Effector CD8-positive, alpha-beta T cell (primary cell): ENCODE results near the gene FAM78B.

ENCODE experiments used
- DNase-seq: peaks from one replicate; lab custom pipeline; 2025; lab: John Stamatoyannopoulos, UW

Gene FAM78B

DNA sequence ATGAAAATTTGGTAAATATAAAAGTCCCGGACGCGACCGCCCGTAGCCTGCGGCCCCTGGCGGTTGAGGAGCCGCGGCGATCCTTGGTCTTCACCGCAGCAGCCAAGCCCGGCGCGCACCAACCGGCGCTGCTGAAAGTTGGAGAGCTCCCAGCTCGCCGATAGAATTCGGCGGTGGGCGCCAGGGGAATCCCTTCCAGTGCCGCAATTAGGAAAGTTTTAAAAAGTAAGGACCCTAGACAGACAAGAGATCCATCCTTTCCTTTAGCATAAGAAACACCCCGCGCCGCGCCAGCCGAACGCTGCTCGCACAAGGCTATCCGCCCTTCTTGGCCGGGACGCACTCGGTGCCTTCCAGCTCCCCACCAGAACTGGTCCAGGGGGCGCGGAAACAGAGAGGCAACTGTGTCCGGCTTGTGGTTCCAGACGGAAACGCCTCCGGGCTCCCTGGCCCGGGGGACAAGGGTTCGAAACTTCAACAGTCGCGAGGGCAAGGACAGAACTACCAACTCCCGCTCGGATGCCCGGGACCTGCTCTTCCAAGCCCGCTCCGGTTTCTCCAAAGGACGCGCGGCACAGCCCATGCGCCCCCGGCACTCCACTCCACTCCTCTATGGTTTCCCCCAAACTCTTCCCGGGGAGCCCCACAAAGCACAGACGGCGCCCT is 1.7 kb downstream of the FAM78B start:
- no peak for DNase-seq

- DNase-seq, result no peak
These were observed 2.2 kb downstream of the FAM78B start for GRCh38 chr1:166164646-166164994.

DNA sequence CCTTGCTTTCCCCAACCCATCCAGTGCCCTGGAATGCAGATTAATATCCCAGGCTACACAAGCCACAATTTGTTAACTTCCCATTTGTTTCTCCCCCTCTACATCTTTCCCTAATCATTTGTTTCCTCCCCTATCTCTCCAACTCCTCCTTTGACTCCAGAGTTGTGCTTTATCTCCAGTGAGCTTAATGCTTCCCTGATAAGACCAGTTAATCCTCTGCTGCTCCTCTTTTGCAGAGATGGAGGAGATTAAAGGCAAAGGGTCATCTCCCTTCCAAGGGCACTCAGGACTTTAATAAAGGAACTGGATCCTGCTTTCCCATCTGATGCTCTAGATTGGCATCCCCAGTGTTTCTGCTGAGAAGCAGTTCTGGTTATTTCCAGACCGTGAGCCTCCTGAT is 7.1 kb downstream of the FAM78B start:
- no peak for DNase-seq

DNA sequence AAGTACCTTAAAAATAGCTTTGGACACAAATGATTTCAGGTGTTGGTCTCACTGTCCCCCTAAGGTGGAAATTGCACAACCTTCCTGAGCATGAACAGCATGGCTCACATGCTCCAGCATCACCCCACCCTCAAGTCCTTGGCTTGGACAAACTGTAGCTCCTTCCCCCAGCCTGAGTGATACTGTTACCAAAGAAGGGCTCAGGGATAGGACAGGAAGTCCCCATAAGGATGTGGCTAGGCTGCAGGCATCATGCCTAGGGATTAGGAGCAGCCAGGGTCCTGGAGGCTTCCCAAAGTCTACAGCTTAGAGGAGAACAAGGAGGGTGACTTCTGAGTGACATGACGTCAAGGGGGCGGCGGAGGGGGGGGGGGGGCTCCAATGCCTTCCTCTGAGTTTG is 10.1 kb downstream of the FAM78B start:
- DNase-seq, result no peak

DNA sequence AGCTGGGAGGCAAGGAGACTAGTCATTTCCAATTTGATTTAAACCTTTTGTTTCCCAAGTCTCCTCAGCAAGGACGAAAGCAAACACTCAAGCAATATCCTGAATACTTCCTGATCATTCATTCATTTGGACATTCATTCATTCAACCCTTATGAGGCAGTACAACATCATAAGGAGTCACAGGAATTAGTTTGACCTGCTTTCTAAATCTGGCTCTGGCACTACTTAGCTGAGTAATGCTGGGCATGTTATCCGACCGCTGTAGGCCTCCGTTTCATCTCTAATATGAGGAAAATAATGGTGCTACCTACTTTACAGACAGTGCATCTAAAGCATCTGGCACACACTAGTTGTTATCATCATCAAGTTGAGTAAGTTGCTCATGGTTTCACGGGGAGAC is 11.7 kb downstream of the FAM78B start:
- DNase-seq, result no peak

DNA sequence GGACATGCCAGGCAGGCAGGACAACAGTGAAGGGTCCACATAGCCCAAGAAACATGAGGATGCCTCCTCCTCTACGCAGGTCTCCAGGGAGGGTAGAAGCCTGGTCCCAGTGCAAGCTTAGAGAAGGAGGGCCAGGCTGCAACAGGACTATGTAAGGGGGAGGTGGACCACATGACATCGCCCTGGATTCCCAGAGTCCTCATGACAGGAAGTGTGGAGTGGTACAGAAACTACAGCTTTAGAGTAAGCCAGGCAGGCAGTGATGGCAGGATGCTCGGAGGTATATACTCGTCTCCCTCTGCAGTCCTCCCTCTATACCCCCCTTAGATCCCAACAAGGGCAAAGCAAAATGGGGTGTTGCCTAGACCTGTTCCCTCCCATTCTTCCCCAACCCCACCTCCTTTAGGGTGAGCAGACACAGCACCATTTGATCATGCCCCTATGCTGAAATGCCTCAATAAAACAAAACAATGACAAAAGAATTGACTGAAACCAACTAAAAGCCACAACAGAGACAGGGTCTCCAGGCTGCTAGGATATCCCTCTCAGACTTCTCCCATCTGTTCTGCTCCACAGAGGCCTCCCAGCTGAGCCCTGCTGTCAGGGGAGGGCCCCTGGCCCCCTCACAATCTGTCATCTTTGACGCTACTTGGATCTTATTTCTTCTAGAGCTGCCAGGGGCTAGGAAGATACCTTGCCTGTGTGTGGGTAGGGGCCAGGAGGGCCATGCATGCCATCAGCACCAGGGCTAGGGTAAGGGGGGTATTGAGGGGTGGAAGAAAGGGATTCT is 13.1 kb downstream of the FAM78B start:
- DNase-seq, result no peak

DNA sequence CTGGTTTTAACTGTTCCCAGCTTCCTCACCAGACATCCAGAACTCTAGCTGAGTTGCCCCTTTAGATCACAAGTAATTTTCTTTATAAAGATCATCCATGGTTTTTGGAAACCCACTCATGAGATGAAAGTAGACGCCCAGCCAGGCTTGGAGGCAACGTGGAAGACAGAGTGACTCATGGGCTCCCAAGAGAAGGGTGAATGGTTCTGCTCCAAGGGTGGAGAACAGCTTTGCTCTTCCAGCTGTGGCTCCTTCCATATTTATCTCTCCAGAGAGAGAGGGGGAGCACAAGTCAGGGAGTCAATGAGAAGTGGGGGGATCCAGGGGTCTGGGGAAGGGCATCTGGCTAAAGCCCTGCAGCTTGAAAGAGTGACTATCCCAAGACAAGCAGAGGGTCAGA is 13.8 kb downstream of the FAM78B start:
- no peak for DNase-seq

- DNase-seq, result no peak
These were observed 15.0 kb downstream of the FAM78B start for GRCh38 chr1:166151804-166152203.

DNA sequence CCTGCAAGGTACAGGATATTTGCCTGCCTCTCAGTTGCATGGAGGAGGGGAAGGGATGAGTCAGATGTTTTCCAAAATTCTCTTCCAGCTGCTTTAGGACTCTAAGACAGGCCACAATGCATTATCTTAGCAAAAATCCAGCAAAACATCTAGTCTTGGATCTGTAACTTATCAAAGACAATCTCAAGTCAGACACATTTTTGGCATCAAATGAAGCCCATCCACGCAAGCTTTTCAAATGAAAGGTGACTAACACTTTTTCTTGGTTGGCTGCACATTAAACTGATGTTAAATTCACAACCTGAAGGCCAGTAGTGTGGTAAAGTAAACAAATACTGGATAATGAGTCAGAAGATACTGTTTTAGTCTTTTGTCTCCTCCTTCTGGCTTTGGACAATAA is 21.3 kb downstream of the FAM78B start:
- DNase-seq, result no peak

DNA sequence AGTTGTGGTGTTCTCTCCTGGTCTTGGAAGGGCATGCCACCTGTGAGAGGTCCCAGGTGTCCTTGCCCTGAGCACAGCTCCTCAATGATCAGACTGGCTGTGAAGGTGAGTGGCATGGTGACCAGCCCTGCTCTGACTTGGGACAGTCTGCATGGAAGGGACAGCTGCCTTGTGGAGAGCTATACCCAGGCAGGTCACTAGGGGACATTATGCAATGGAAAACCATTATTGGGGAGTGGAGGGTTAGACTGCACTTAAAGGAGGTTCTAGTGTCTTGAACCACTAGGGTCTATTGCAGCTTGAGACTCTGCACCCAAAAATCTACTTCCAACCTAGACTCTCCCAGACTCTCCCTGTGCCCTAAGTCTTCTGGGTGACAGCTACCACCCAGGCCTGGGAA is 24.8 kb downstream of the FAM78B start:
- DNase-seq, result no peak

- DNase-seq, result no peak
These were observed 26.6 kb downstream of the FAM78B start for GRCh38 chr1:166140251-166140650.

- DNase-seq, result no peak
These were observed 27.1 kb downstream of the FAM78B start for GRCh38 chr1:166139735-166140134.

GRCh38 chr1:166136699-166137401 is 30.0 kb downstream of the FAM78B start:
- no peak for DNase-seq

GRCh38 chr1:166136222-166136621 is 30.6 kb downstream of the FAM78B start:
- no peak for DNase-seq

- DNase-seq, result no peak
These were observed 32.9 kb downstream of the FAM78B start for GRCh38 chr1:166133857-166134256.

GRCh38 chr1:166133276-166133841 is 33.4 kb downstream of the FAM78B start:
- DNase-seq, result no peak

- no peak for DNase-seq
These were observed 34.3 kb downstream of the FAM78B start for GRCh38 chr1:166132496-166132895.

DNA sequence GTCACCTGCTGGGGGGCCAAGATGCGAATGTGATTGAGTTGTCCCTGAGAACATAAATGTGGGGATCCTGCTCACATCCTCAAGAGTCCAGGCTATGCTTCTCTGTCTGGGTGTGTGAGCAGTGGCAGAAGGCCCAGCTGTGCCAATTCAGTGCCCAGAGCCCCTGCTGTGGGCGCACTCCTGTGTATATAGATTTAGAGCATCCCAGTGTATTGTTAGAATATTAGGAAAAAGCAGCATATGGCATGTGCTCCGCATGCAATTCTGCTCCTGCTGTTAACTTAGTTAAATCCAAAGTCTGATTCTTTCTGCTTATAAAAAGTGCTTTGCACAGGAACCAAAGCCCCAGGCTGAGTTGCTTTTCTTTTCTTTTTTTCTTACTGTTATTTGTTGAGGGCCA is 37.8 kb downstream of the FAM78B start:
- DNase-seq, result no peak

DNA sequence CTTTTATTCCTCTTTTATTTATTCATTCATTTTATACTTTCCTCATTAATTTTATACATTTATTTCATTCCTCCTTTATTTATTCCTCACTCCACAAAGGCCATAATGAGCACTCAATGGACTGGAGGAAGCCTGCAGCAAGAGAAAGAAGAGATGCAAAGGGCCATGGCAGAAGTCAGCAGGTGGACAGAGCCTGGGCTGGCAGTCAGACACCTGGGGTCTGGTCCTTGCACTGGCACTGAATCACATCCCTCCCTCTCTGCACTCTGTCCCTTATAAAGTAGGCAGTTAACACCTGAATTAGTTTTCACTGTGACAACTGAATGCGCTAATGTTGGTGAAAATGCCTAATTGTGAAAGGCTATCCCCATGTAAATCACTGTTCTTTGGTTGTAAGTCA is 38.6 kb downstream of the FAM78B start:
- no peak for DNase-seq

DNA sequence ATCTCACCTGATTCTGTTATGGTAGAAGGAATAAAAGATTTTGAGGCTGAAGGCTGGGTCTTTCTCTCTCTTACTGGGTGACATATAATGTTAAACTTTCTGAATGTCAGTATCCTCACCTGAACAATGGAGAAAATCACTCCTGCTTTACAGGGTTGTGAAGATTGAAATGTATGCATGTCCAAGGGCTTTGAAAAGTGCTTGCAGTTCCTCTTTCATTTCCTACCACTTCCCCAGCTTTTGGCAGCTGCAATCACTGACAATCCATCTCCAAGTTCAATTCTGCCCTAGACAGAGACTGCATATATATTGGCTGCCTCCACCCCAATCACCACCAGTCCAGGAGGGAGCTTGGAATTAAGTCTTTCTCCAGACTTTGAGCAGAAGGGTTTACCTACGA is 39.8 kb downstream of the FAM78B start:
- DNase-seq, result no peak

DNA sequence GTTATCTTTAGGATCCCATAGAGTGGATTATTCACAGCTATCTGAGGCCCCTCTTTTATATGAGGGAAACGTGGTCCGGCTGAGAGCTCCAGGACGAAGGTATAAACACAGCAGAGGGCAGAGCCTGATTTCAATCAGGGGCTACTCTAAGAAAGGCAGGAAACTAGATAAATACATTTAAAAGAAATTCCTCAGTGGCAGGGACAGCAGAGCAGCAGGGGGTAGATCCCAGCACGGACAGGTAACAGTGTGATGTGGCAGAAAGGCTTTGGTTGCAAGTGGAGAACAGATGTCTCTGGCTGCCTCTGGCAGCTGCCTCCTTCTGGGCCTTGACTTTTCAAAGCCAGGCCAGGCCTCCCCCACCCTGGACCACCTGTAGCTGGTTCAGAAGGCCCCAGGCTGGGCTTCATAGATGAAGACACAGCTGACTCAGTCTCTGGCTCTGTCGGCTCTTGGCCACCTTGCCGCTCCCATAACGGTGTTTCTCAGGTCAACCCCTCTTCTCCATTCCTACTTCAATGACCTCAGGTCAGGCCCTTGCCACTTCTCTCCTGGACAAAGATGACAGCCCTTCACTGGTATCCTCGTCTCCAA is 43.8 kb downstream of the FAM78B start:
- DNase-seq, result no peak

DNA sequence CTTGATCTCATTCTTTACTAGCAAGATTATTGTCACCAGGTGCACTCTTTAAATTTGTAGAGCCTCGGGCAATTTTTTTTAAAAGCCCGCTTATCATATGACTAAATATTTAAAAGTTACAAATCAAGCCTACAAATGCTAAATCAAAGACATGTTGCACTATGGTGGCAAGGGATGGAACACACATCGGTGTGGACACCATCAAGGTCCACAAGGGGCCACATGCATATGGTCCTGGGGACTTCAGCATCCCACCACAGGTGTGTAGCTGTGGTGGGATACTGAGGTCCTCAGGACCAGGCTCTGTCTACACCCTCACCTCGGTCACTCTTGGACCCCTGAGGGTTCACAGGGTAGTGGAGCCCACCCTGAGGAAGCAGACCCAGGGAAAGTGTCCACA is 45.8 kb downstream of the FAM78B start:
- no peak for DNase-seq
